C4-2B (cell line): Measurements from ENCODE around the gene LOXL3.

Experiments
- H3K27ac ChIP-seq: fragments of 450-650 bp; 2 replicates; pipeline ENCODE4 v1.5.1; 2017
- CTCF ChIP-seq: fragments of 450-650 bp; conservative IDR thresholded peaks from 2 replicates; pipeline ENCODE4 v1.5.1; 2017; ENCODE audit warnings: mild to moderate bottlenecking
- ZFX ChIP-seq: fragments of 450-650 bp; IDR thresholded peaks from 2 replicates; pipeline ENCODE4 v1.6.1; 2017

The LOXL3 gene

GRCh38 chr2:74582184-74582583, 28.4 kb upstream of the LOXL3 start:
- no peak for TF ChIP-seq CTCF
- no peak for TF ChIP-seq ZFX

GRCh38 chr2:74581463-74581862, 27.7 kb upstream of the LOXL3 start:
- H3K27ac ChIP-seq, result no peak overlapping the region
- TF ChIP-seq ZFX, result no peak

More at GRCh38 chr2:74582184-74582583, 28.4 kb upstream of the LOXL3 start:
- no peak overlapping the region for H3K27ac ChIP-seq

GRCh38 chr2:74578408-74578807, 24.7 kb upstream of the LOXL3 start:
- H3K27ac ChIP-seq, result no peak overlapping the region
- no peak for TF ChIP-seq ZFX
- TF ChIP-seq CTCF, result no peak

GRCh38 chr2:74577448-74577847, 23.7 kb upstream of the LOXL3 start:
- no peak overlapping the region for H3K27ac ChIP-seq
- no peak for TF ChIP-seq CTCF
- TF ChIP-seq ZFX, result no peak

GRCh38 chr2:74576863-74577229, 23.1 kb upstream of the LOXL3 start:
- TF ChIP-seq ZFX (no peak), CTCF (no peak)
- peak overlapping the region; percentile 40; the same call in 1 of the 2 replicates for H3K27ac ChIP-seq

GRCh38 chr2:74576211-74576862, 22.6 kb upstream of the LOXL3 start:
- peak overlapping the region; percentile 40; the same call in 1 of the 2 replicates for H3K27ac ChIP-seq
- TF ChIP-seq CTCF (no peak), ZFX (no peak)

GRCh38 chr2:74575320-74575719, 21.6 kb upstream of the LOXL3 start:
- TF ChIP-seq ZFX, result no peak
- no peak for TF ChIP-seq CTCF
- no peak overlapping the region for H3K27ac ChIP-seq
